ENCODE data around the gene OR1F1.
"Not testable (repeated sequence)": the region's sequence is repeated elsewhere in the genome, so short reads cannot be mapped to it uniquely, and the experiment has no call there.

The OR1F1 gene

GRCh38 chr16:3198334-3199072 is 10.5 kb downstream of the OR1F1 start:
- Histone ChIP-seq H3K27me3 (replicated peaks in 2 of 5; ENCODE audit: control insufficient read depth in 4 of 5, insufficient read depth in 5 of 5, low read length in 4 of 5) (peaks cover 3 to 69% (median 10%) of the 10 kb centered on the region in 5 experiments), H3K27ac (ENCODE audit: insufficient read depth in 1 of 2, low read depth in 1 of 2, low read length in 2 of 2, poor library complexity in 1 of 2, severe bottlenecking in 2 of 2) (no peak overlapping the region), H3K9me3 (ENCODE audit: control extremely low read depth in 1 of 5, control insufficient read depth in 4 of 5, insufficient read depth in 2 of 5, low read depth in 1 of 5, low read length in 4 of 5) (peaks cover 2 to 15% (median 3%) of the 10 kb centered on the region in 5 experiments), H3K4me3 (ENCODE audit: control insufficient read depth in 1 of 7, extremely low read depth in 1 of 7, insufficient read depth in 4 of 7, low read depth in 2 of 7, low read length in 6 of 7) (no peak overlapping the region), H3K4me1 (ENCODE audit: control extremely low read depth in 1 of 4, control insufficient read depth in 4 of 4, insufficient read depth in 4 of 4, low read length in 3 of 4) (no peaks in the 10 kb centered on the region), H3K36me3 (ENCODE audit: control insufficient read depth in 4 of 4, insufficient read depth in 4 of 4, low read length in 3 of 4) (no peaks in the 10 kb centered on the region)
- POLR2A ChIA-PET, result interaction anchor here (0.6 kb wide), 1 partner anchor 230 kb away, joined by 3 read pairs; no protein-coding TSS in a partner anchor
- CTCF ChIA-PET, result no interaction called here
- DNase-seq, result no peak
- 89% methylated on average over 7 of the region's 13 CpGs for WGBS (ENCODE audit: insufficient coverage)

- no peaks in the 10 kb centered on the region for H3K36me3 ChIP-seq (ENCODE audit: control insufficient read depth in 4 of 4, insufficient read depth in 4 of 4, low read length in 3 of 4)
- no peaks in the 10 kb centered on the region for H3K4me1 ChIP-seq (ENCODE audit: control extremely low read depth in 1 of 4, control insufficient read depth in 4 of 4, insufficient read depth in 4 of 4, low read length in 3 of 4)
- DNase-seq, result no peak
- H3K27me3 ChIP-seq (replicated peaks in 2 of 5; ENCODE audit: control insufficient read depth in 4 of 5, insufficient read depth in 5 of 5, low read length in 4 of 5), result peaks cover 0 to 41% (median 4%) of the 10 kb centered on the region in 5 experiments
- 78% methylated on average over 5 of the region's 6 CpGs for WGBS (ENCODE audit: insufficient coverage)
- no peak overlapping the region for H3K4me3 ChIP-seq (ENCODE audit: control insufficient read depth in 1 of 7, extremely low read depth in 1 of 7, insufficient read depth in 4 of 7, low read depth in 2 of 7, low read length in 6 of 7)
- H3K27ac ChIP-seq (ENCODE audit: insufficient read depth in 1 of 2, low read depth in 1 of 2, low read length in 2 of 2, poor library complexity in 1 of 2, severe bottlenecking in 2 of 2), result no peak overlapping the region
- peaks cover 3 to 46% (median 9%) of the 10 kb centered on the region in 5 experiments for H3K9me3 ChIP-seq (ENCODE audit: control extremely low read depth in 1 of 5, control insufficient read depth in 4 of 5, insufficient read depth in 2 of 5, low read depth in 1 of 5, low read length in 4 of 5)
- POLR2A ChIA-PET, result no interaction called here
- CTCF ChIA-PET, result interaction anchor here (1.3 kb wide), 1 partner anchor 9 kb away, joined by 4 read pairs; no protein-coding TSS in a partner anchor
These were observed 15.0 kb downstream of the OR1F1 start for GRCh38 chr16:3202903-3203539.

GRCh38 chr16:3205939-3206338 is 17.9 kb downstream of the OR1F1 start:
- H3K36me3 ChIP-seq (ENCODE audit: control insufficient read depth in 4 of 4, insufficient read depth in 4 of 4, low read length in 3 of 4); H3K4me1 ChIP-seq (ENCODE audit: control extremely low read depth in 1 of 4, control insufficient read depth in 4 of 4, insufficient read depth in 4 of 4, low read length in 3 of 4); H3K4me3 ChIP-seq (ENCODE audit: control insufficient read depth in 1 of 7, extremely low read depth in 1 of 7, insufficient read depth in 4 of 7, low read depth in 2 of 7, low read length in 6 of 7); CTCF ChIA-PET; POLR2A ChIA-PET; H3K27ac ChIP-seq (ENCODE audit: insufficient read depth in 1 of 2, low read depth in 1 of 2, low read length in 2 of 2, poor library complexity in 1 of 2, severe bottlenecking in 2 of 2): not testable (repeated sequence)
- H3K27me3 ChIP-seq (replicated peaks in 2 of 5; ENCODE audit: control insufficient read depth in 4 of 5, insufficient read depth in 5 of 5, low read length in 4 of 5), result peaks cover 0 to 23% (median 2%) of the 10 kb centered on the region in 5 experiments
- peak in 1 of 3 donors; percentile 29 for DNase-seq
- 55% methylated on average over 3 of the region's 3 CpGs for WGBS (ENCODE audit: insufficient coverage)
- peaks cover 0 to 46% (median 11%) of the 10 kb centered on the region in 5 experiments for H3K9me3 ChIP-seq (ENCODE audit: control extremely low read depth in 1 of 5, control insufficient read depth in 4 of 5, insufficient read depth in 2 of 5, low read depth in 1 of 5, low read length in 4 of 5)

GRCh38 chr16:3207086-3207953 is 19.3 kb downstream of the OR1F1 start:
- WGBS (ENCODE audit: insufficient coverage), result 79% methylated on average over 14 of the region's 19 CpGs
- Histone ChIP-seq H3K9me3 (ENCODE audit: control extremely low read depth in 1 of 5, control insufficient read depth in 4 of 5, insufficient read depth in 2 of 5, low read depth in 1 of 5, low read length in 4 of 5) (peaks cover 0 to 46% (median 13%) of the 10 kb centered on the region in 5 experiments), H3K4me3 (ENCODE audit: control insufficient read depth in 1 of 7, extremely low read depth in 1 of 7, insufficient read depth in 4 of 7, low read depth in 2 of 7, low read length in 6 of 7) (no peak overlapping the region), H3K4me1 (ENCODE audit: control extremely low read depth in 1 of 4, control insufficient read depth in 4 of 4, insufficient read depth in 4 of 4, low read length in 3 of 4) (no peaks in the 10 kb centered on the region), H3K27me3 (replicated peaks in 2 of 5; ENCODE audit: control insufficient read depth in 4 of 5, insufficient read depth in 5 of 5, low read length in 4 of 5) (peaks cover 0 to 14% (median 0%) of the 10 kb centered on the region in 5 experiments), H3K36me3 (ENCODE audit: control insufficient read depth in 4 of 4, insufficient read depth in 4 of 4, low read length in 3 of 4) (no peaks in the 10 kb centered on the region), H3K27ac (ENCODE audit: insufficient read depth in 1 of 2, low read depth in 1 of 2, low read length in 2 of 2, poor library complexity in 1 of 2, severe bottlenecking in 2 of 2) (no peak overlapping the region)
- no peak for DNase-seq
- POLR2A ChIA-PET, result no interaction called here
- CTCF ChIA-PET, result interaction anchor here (0.6 kb wide), 1 partner anchor 13 kb away, joined by 3 read pairs; no protein-coding TSS in a partner anchor

- no peaks in the 10 kb centered on the region for H3K36me3 ChIP-seq (ENCODE audit: control insufficient read depth in 4 of 4, insufficient read depth in 4 of 4, low read length in 3 of 4)
- H3K9me3 ChIP-seq (ENCODE audit: control extremely low read depth in 1 of 5, control insufficient read depth in 4 of 5, insufficient read depth in 2 of 5, low read depth in 1 of 5, low read length in 4 of 5), result peaks cover 0 to 22% (median 15%) of the 10 kb centered on the region in 5 experiments
- no peak overlapping the region for H3K4me3 ChIP-seq (ENCODE audit: control insufficient read depth in 1 of 7, extremely low read depth in 1 of 7, insufficient read depth in 4 of 7, low read depth in 2 of 7, low read length in 6 of 7)
- H3K27me3 ChIP-seq (replicated peaks in 2 of 5; ENCODE audit: control insufficient read depth in 4 of 5, insufficient read depth in 5 of 5, low read length in 4 of 5), result peaks cover 0 to 3% (median 0%) of the 10 kb centered on the region in 5 experiments
- CTCF ChIA-PET, result interaction anchor here (1.7 kb wide), 1 partner anchor 9 kb away, joined by 4 read pairs; no protein-coding TSS in a partner anchor
- no peak overlapping the region for H3K27ac ChIP-seq (ENCODE audit: insufficient read depth in 1 of 2, low read depth in 1 of 2, low read length in 2 of 2, poor library complexity in 1 of 2, severe bottlenecking in 2 of 2)
- peaks cover 0 to 6% (median 5%) of the 10 kb centered on the region in 4 experiments for H3K4me1 ChIP-seq (ENCODE audit: control extremely low read depth in 1 of 4, control insufficient read depth in 4 of 4, insufficient read depth in 4 of 4, low read length in 3 of 4)
- 89% methylated on average over 3 of the region's 3 CpGs for WGBS (ENCODE audit: insufficient coverage)
- DNase-seq, result no peak
- POLR2A ChIA-PET, result no interaction called here
These were observed 24.0 kb downstream of the OR1F1 start for GRCh38 chr16:3212006-3212405.

GRCh38 chr16:3212567-3212966 is 24.6 kb downstream of the OR1F1 start:
- no peak overlapping the region for H3K27ac ChIP-seq (ENCODE audit: insufficient read depth in 1 of 2, low read depth in 1 of 2, low read length in 2 of 2, poor library complexity in 1 of 2, severe bottlenecking in 2 of 2)
- no peak overlapping the region for H3K4me3 ChIP-seq (ENCODE audit: control insufficient read depth in 1 of 7, extremely low read depth in 1 of 7, insufficient read depth in 4 of 7, low read depth in 2 of 7, low read length in 6 of 7)
- no peak for DNase-seq
- ChIA-PET POLR2A (no interaction called here), CTCF (interaction anchor here (1.7 kb wide), 1 partner anchor 9 kb away, joined by 4 read pairs; no protein-coding TSS in a partner anchor)
- peaks cover 0 to 19% (median 11%) of the 10 kb centered on the region in 5 experiments for H3K9me3 ChIP-seq (ENCODE audit: control extremely low read depth in 1 of 5, control insufficient read depth in 4 of 5, insufficient read depth in 2 of 5, low read depth in 1 of 5, low read length in 4 of 5)
- H3K36me3 ChIP-seq (ENCODE audit: control insufficient read depth in 4 of 4, insufficient read depth in 4 of 4, low read length in 3 of 4), result no peaks in the 10 kb centered on the region
- H3K27me3 ChIP-seq (replicated peaks in 2 of 5; ENCODE audit: control insufficient read depth in 4 of 5, insufficient read depth in 5 of 5, low read length in 4 of 5), result peaks cover 0 to 3% (median 0%) of the 10 kb centered on the region in 5 experiments
- WGBS (ENCODE audit: insufficient coverage), result 40% methylated on average over 1 of the region's 1 CpG
- peaks cover 0 to 6% (median 5%) of the 10 kb centered on the region in 4 experiments for H3K4me1 ChIP-seq (ENCODE audit: control extremely low read depth in 1 of 4, control insufficient read depth in 4 of 4, insufficient read depth in 4 of 4, low read length in 3 of 4)
